Uterus (tissue), 2 donors: ENCODE measurements around the gene TMEM255A.

Source experiments
- POLR2A ChIP-seq, 2 donors: fragments of 450-650 bp; IDR thresholded peaks; one replicate each; pipeline ENCODE4 v1.6.1; 2016; ENCODE audit warnings: antibody characterized with exemption in 2 of 2, mild to moderate bottlenecking in 1 of 2, moderate library complexity in 1 of 2
- TF ChIP-seq, protein P1 (sequence below), 4 experiments: fragments of 200-600 bp in 2 of 4; fragments of 450-650 bp in 2 of 4; sonication (generic) in 2 of 4; IDR thresholded peaks; one replicate each; pipeline ENCODE4 v1.5.1; 2016 to 2019; ENCODE audit warnings: antibody characterized with exemption in 4 of 4, mild to moderate bottlenecking in 2 of 4, moderate library complexity in 1 of 4

- no peak for TF ChIP-seq POLR2A (IDR thresholded peaks at IDR 0.05)
- TF ChIP-seq, protein P1, sequence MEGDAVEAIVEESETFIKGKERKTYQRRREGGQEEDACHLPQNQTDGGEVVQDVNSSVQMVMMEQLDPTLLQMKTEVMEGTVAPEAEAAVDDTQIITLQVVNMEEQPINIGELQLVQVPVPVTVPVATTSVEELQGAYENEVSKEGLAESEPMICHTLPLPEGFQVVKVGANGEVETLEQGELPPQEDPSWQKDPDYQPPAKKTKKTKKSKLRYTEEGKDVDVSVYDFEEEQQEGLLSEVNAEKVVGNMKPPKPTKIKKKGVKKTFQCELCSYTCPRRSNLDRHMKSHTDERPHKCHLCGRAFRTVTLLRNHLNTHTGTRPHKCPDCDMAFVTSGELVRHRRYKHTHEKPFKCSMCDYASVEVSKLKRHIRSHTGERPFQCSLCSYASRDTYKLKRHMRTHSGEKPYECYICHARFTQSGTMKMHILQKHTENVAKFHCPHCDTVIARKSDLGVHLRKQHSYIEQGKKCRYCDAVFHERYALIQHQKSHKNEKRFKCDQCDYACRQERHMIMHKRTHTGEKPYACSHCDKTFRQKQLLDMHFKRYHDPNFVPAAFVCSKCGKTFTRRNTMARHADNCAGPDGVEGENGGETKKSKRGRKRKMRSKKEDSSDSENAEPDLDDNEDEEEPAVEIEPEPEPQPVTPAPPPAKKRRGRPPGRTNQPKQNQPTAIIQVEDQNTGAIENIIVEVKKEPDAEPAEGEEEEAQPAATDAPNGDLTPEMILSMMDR (IDR thresholded peaks at IDR 0.05), result no peak
These were observed 66.9 kb downstream of the TMEM255A start for GRCh38 chrX:120244395-120244734.
